ENCODE measurements around the gene LCE1B. TPM values are rescaled to one million over a fixed set of nuclear protein-coding genes. Genes with fewer than 3 reads are reported as not detected.

The LCE1B gene
- total RNA-seq, 1 experiment from 2014 or later = not detected

DNA sequence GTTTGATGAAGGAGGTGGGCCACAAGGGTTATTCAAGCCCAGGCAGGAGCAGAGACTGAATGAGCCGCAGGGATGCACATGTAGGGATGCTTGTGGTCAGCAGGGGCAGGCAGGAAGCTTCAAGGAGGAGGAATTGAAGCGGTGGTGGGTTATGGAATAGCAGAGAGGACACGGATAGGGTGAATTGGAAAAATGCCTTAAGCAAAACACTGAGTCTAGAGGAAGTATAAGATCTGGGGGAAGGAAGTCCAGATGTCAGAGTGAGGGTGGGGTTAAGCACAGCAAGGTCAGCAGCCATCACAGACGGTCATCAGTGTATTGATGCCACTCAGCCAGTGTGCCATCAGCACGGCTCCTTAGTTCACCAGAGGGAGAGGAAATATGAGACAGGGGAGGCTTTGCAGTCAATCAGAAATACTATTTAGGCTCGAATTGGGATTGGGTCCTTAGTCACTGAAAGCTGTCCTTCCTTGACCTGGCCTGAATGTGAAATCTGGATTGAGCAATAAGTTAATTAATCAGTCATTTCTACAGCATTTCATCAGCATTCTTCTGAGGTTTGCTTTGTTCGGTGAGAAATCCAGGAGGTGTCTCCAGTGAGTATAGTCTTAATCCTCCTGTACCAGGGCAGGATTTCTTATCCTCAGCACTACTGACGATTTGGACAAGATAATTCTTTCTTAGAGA lies 42.8 kb upstream of the LCE1B start:
- peaks cover 88 to 92% of the 10 kb centered on the region in 2 experiments for H3K9me3 Mint-ChIP-seq
- H2BK20ac ChIP-seq (ENCODE audit: low read depth, low read length, poor library complexity, severe bottlenecking) = no peak overlapping the region
- no peak overlapping the region for H3K18ac ChIP-seq (ENCODE audit: insufficient read length, low read depth, low read length)
- no peak overlapping the region for H4K8ac ChIP-seq (replicated peaks; ENCODE audit: insufficient read length, low read depth, low read length)
- H3K9ac ChIP-seq (ENCODE audit: extremely low read depth, insufficient read length, low read length) = no peak overlapping the region
- H4K20me1 ChIP-seq (ENCODE audit: control insufficient read depth, insufficient read depth, insufficient read length) = no peaks in the 10 kb centered on the region
- H3K14ac ChIP-seq (ENCODE audit: insufficient read depth, low read length) = no peak overlapping the region
- no peak overlapping the region for H3K4ac ChIP-seq (ENCODE audit: low read depth, low read length)
- H4K5ac ChIP-seq (ENCODE audit: insufficient read length, low read depth, low read length) = no peak overlapping the region
- WGBS (ENCODE audit: extremely low coverage, insufficient read length, low lambda C conversion rate) = no CpG with 5 or more reads among the region's 8 CpGs
- H3K27ac Mint-ChIP-seq = no peak overlapping the region
- H3K4me1 Mint-ChIP-seq = no peaks in the 10 kb centered on the region
- no peak overlapping the region for H2AK5ac ChIP-seq (ENCODE audit: insufficient read length, low read length)
- no peak overlapping the region for H4K91ac ChIP-seq (ENCODE audit: insufficient read length, low read depth, low read length)
- no peaks in the 10 kb centered on the region for H3K4me1 ChIP-seq (ENCODE audit: insufficient read depth, low read length)
- H2BK120ac ChIP-seq (ENCODE audit: low read depth, low read length, poor library complexity, severe bottlenecking) = no peak overlapping the region
- H3K27me3 Mint-ChIP-seq (ENCODE audit: low read depth) = no peaks in the 10 kb centered on the region; the same call in 1 of the 2 replicates
- no peak overlapping the region for H2BK12ac ChIP-seq (ENCODE audit: insufficient read length, low read depth, low read length)
- no peak overlapping the region for H3K27ac ChIP-seq (ENCODE audit: insufficient read length, low read depth, low read length)
- H3K4me3 Mint-ChIP-seq = no peak overlapping the region
- H2BK5ac ChIP-seq (ENCODE audit: insufficient read length, low read length) = no peak overlapping the region
- no peak overlapping the region for H3K56ac ChIP-seq (ENCODE audit: insufficient read length, low read depth, low read length)
- H3T11ph ChIP-seq (ENCODE audit: low read length) = no peak overlapping the region
- no peaks in the 10 kb centered on the region for H3K27me3 ChIP-seq (ENCODE audit: insufficient read depth, low read length)
- TF ChIP-seq, protein P1, sequence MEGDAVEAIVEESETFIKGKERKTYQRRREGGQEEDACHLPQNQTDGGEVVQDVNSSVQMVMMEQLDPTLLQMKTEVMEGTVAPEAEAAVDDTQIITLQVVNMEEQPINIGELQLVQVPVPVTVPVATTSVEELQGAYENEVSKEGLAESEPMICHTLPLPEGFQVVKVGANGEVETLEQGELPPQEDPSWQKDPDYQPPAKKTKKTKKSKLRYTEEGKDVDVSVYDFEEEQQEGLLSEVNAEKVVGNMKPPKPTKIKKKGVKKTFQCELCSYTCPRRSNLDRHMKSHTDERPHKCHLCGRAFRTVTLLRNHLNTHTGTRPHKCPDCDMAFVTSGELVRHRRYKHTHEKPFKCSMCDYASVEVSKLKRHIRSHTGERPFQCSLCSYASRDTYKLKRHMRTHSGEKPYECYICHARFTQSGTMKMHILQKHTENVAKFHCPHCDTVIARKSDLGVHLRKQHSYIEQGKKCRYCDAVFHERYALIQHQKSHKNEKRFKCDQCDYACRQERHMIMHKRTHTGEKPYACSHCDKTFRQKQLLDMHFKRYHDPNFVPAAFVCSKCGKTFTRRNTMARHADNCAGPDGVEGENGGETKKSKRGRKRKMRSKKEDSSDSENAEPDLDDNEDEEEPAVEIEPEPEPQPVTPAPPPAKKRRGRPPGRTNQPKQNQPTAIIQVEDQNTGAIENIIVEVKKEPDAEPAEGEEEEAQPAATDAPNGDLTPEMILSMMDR (conservative IDR thresholded peaks at IDR 0.05) = no peak
- DNase-seq = no peak
- H3K79me1 ChIP-seq (ENCODE audit: insufficient read depth, low read depth, low read length, poor library complexity, severe bottlenecking) = no peaks in the 10 kb centered on the region
- no peak overlapping the region for H2BK15ac ChIP-seq (ENCODE audit: low read depth, low read length)
- H3K23ac ChIP-seq (ENCODE audit: insufficient read length, low read depth, low read length) = no peak overlapping the region
- H3K4me2 ChIP-seq (ENCODE audit: insufficient read depth, insufficient read length, low read length) = no peak overlapping the region
- H3K23me2 ChIP-seq (ENCODE audit: insufficient read length, low read depth, low read length, poor library complexity, severe bottlenecking) = no peaks in the 10 kb centered on the region
- H3K36me3 Mint-ChIP-seq (ENCODE audit: insufficient read depth in 1 of 3, low read depth in 3 of 3) = peaks cover 8 to 21% (median 13%) of the 10 kb centered on the region in 3 experiments; a peak in 6 of 7 replicates
- peaks cover 78% of the 10 kb centered on the region for H3K9me3 ChIP-seq (ENCODE audit: control insufficient read depth, low read depth, low read length)
- no peaks in the 10 kb centered on the region for H3K79me2 ChIP-seq (ENCODE audit: insufficient read depth, low read length)
- no peak overlapping the region for H2AFZ ChIP-seq (ENCODE audit: low read length)
